Mesenchymal stem cell (in vitro differentiated cells and primary cell): ENCODE data around the gene MAN1C1.

Experiments
- DNase-seq: peaks from one replicate; pipeline ENCODE4 v3.0.0-alpha.2; 2013
- H2AFZ ChIP-seq: one replicate; pipeline ENCODE4 v1.6.1; 2013; ENCODE audit warnings: low read depth, mild to moderate bottlenecking, control low read depth, inconsistent platforms, low read length, moderate library complexity
- H2AK5ac ChIP-seq: 2 replicates; pipeline ENCODE4 v1.6.1; 2013; ENCODE audit warnings: low read length, moderate library complexity, mild to moderate bottlenecking, inconsistent platforms; ENCODE audit not compliant: severe bottlenecking
- H2BK120ac ChIP-seq: one replicate; pipeline ENCODE4 v1.6.1; 2013; ENCODE audit warnings: low read depth, mild to moderate bottlenecking, inconsistent platforms, low read length, moderate library complexity
- H2BK12ac ChIP-seq, 2 experiments: one replicate each; pipeline ENCODE4 v1.6.1; 2013; ENCODE audit warnings: inconsistent platforms in 2 of 2, low read length in 2 of 2, mild to moderate bottlenecking in 2 of 2, moderate library complexity in 2 of 2, control low read depth in 1 of 2
- H2BK15ac ChIP-seq: one replicate; pipeline ENCODE4 v1.6.1; 2013; ENCODE audit warnings: mild to moderate bottlenecking, low read depth, inconsistent platforms; ENCODE audit not compliant: poor library complexity, severe bottlenecking
- H2BK5ac ChIP-seq: 2 replicates; pipeline ENCODE4 v1.6.1; 2013; ENCODE audit warnings: low read depth, mild to moderate bottlenecking, low read length, control low read depth, inconsistent platforms; ENCODE audit not compliant: poor library complexity, severe bottlenecking
- H3K14ac ChIP-seq, 2 experiments: one replicate each; pipeline ENCODE4 v1.6.1; 2013; ENCODE audit warnings: inconsistent platforms in 2 of 2, low read length in 2 of 2, control low read depth in 1 of 2, mild to moderate bottlenecking in 1 of 2, moderate library complexity in 1 of 2
- H3K18ac ChIP-seq, 2 experiments: one replicate each; pipeline ENCODE4 v1.6.1; 2013; ENCODE audit warnings: inconsistent platforms in 2 of 2, low read length in 2 of 2, control low read depth in 1 of 2, low read depth in 1 of 2, mild to moderate bottlenecking in 1 of 2
- H3K23ac ChIP-seq, 2 experiments: one replicate each; pipeline ENCODE4 v1.6.1; 2013; ENCODE audit warnings: inconsistent platforms in 2 of 2, low read length in 2 of 2, mild to moderate bottlenecking in 2 of 2, moderate library complexity in 2 of 2, control low read depth in 1 of 2
- H3K27ac ChIP-seq: 2 replicates; pipeline ENCODE4 v1.5.1; 2013; ENCODE audit warnings: mild to moderate bottlenecking, moderate library complexity, low read length, control low read depth, inconsistent platforms; ENCODE audit not compliant: poor library complexity, severe bottlenecking
- H3K27me3 ChIP-seq, 2 experiments: 2 replicates each; pipeline versions ENCODE4 v1.6.1 to v1.7.0; 2013; ENCODE audit warnings: low read length in 2 of 2, mild to moderate bottlenecking in 2 of 2, moderate library complexity in 2 of 2, control low read depth in 1 of 2, inconsistent platforms in 1 of 2; ENCODE audit not compliant: control insufficient read depth in 1 of 2, insufficient read depth in 1 of 2
- H3K36me3 ChIP-seq, 2 experiments: 2 replicates each; pipeline versions ENCODE4 v1.6.1 to v1.7.0; 2013; ENCODE audit warnings: low read length in 2 of 2, control low read depth in 1 of 2, inconsistent platforms in 1 of 2, low read depth in 1 of 2, mild to moderate bottlenecking in 1 of 2; ENCODE audit not compliant: insufficient read depth in 2 of 2, control insufficient read depth in 1 of 2
- H3K4ac ChIP-seq, 2 experiments: one replicate each; pipeline ENCODE4 v1.6.1; 2013; ENCODE audit warnings: inconsistent platforms in 2 of 2, low read length in 2 of 2, mild to moderate bottlenecking in 2 of 2, moderate library complexity in 2 of 2, control low read depth in 1 of 2, low read depth in 1 of 2
- H3K4me1 ChIP-seq: 2 replicates; pipeline ENCODE4 v1.6.1; 2013; ENCODE audit warnings: low read depth, low read length, control low read depth; ENCODE audit not compliant: control insufficient read depth, insufficient read depth
- H3K4me2 ChIP-seq: 2 replicates; pipeline ENCODE4 v1.6.1; 2013; ENCODE audit warnings: low read length, mild to moderate bottlenecking, inconsistent platforms; ENCODE audit not compliant: poor library complexity, severe bottlenecking
- H3K4me3 ChIP-seq, 2 experiments: 2 replicates each; pipeline versions ENCODE4 v1.5.1 to v1.7.0; 2013; ENCODE audit warnings: low read length in 2 of 2, mild to moderate bottlenecking in 2 of 2, control low read depth in 1 of 2, low read depth in 1 of 2; ENCODE audit not compliant: insufficient read depth in 1 of 2
- H3K79me1 ChIP-seq: replicated peaks from 2 replicates; pipeline ENCODE4 v1.6.1; 2013; ENCODE audit warnings: mild to moderate bottlenecking, control low read depth, low read length, inconsistent platforms; ENCODE audit not compliant: poor library complexity, severe bottlenecking
- H3K9ac ChIP-seq: 2 replicates; pipeline ENCODE4 v1.7.0; 2013; ENCODE audit warnings: mild to moderate bottlenecking, low read length, moderate library complexity
- H3K9me3 ChIP-seq: 2 replicates; pipeline ENCODE4 v1.7.0; 2013; ENCODE audit warnings: mild to moderate bottlenecking, low read length; ENCODE audit not compliant: control insufficient read depth
- H4K8ac ChIP-seq: one replicate; pipeline ENCODE4 v1.6.1; 2013; ENCODE audit warnings: inconsistent platforms, mild to moderate bottlenecking, low read length, moderate library complexity
- H4K91ac ChIP-seq: one replicate; pipeline ENCODE4 v1.6.1; 2013; ENCODE audit warnings: mild to moderate bottlenecking, low read length, inconsistent platforms
- WGBS: methylation state at CpG from one replicate; pipeline ENCODE4 v1.1.7; 2013; ENCODE audit warnings: mixed read lengths; 5-methylcytosine and 5-hydroxymethylcytosine counted together

Gene MAN1C1

DNA sequence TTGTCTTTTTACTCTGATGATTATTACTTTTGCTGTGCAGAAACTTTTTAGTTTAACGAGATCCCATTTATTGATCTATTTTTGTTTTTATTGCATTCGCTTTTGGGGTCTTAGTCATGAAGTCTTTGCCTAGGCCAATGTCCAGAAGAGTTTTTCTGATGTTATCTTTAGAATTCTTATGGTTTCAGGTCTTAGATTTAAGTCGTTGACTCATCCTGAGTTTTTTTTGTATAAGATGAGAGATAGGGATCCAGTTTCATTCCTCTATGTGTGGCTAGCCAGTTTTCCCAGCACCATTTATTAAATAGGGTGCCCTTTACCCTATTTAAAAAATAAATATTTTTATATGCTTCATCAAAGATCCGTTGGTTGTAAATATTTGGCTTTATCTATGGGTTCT lies 13.2 kb downstream of the MAN1C1 start:
- Histone ChIP-seq H2BK120ac (no peak overlapping the region), H3K27ac (no peak overlapping the region), H3K9me3 (no peaks in the 10 kb centered on the region), H2BK12ac (no peak overlapping the region), H2AFZ (no peak overlapping the region), H4K91ac (no peak overlapping the region), H3K23ac (no peak overlapping the region), H3K4me2 (no peak overlapping the region), H2BK5ac (no peak overlapping the region), H3K4me1 (no peaks in the 10 kb centered on the region), H3K27me3 (no peaks in the 10 kb centered on the region), H3K14ac (no peak overlapping the region), H3K36me3 (peaks cover 0 to 4% of the 10 kb centered on the region in 2 experiments), H2AK5ac (no peak overlapping the region), H3K4me3 (no peak overlapping the region), H3K9ac (no peak overlapping the region), H4K8ac (no peak overlapping the region), H2BK15ac (no peak overlapping the region), H3K4ac (no peak overlapping the region), H3K18ac (no peak overlapping the region), H3K79me1 (no peaks in the 10 kb centered on the region)
- DNase-seq: no peak
- 82% methylated on average over 3 of the region's 4 CpGs for WGBS

DNA sequence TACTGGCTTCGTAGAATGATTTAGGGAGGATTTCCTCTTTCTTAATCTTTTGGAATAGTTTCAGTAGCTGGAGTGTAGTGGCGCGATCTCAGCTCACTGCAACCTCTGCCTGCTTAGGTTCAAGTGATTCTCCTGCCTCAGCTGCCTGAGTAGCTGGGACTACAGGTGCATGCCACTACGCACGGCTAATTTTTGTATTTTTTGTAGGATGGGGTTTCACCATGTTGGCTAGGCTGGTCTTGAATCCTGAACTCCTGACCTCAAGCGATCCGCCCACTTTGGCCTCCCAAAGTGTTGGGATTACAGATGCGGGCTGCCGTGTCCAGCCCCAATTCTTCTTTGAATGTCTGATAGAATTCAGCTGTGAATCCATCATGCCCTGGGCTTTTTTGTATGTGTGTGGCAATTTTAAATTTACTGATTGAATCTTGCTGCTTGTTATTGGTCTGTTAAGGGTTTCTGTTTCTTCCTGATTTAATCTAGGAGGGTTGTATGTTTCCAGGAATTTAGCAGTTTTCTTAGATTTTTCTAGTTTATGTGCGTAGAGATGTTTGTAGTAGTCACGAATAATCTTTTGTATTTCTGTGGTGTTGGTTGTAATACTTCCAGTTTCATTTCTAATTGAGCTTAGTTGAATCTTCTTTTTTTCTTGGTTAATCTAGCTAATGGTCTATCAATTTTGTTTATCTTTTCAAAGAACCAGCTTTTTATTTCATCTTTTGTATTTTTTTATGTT lies 15.3 kb downstream of the MAN1C1 start:
- no peak overlapping the region for H3K14ac ChIP-seq
- H3K27me3 ChIP-seq: no peaks in the 10 kb centered on the region
- no peak overlapping the region for H3K4me2 ChIP-seq
- H3K4me1 ChIP-seq: no peaks in the 10 kb centered on the region
- H2BK12ac ChIP-seq: no peak overlapping the region
- no peaks in the 10 kb centered on the region for H3K36me3 ChIP-seq
- H3K18ac ChIP-seq: no peak overlapping the region
- H3K79me1 ChIP-seq: no peaks in the 10 kb centered on the region
- H3K9me3 ChIP-seq: no peaks in the 10 kb centered on the region
- no peak overlapping the region for H2AFZ ChIP-seq
- H3K4ac ChIP-seq: no peak overlapping the region
- no peak overlapping the region for H3K27ac ChIP-seq
- DNase-seq: no peak
- no peak overlapping the region for H2BK15ac ChIP-seq
- H3K9ac ChIP-seq: peak overlapping the region; percentile 70
- WGBS: 92% methylated on average over 10 of the region's 11 CpGs
- no peak overlapping the region for H2BK120ac ChIP-seq
- no peak overlapping the region for H3K23ac ChIP-seq
- peak overlapping the region in 1 of 2 experiments; percentile 69 for H3K4me3 ChIP-seq
- no peak overlapping the region for H4K8ac ChIP-seq
- H4K91ac ChIP-seq: no peak overlapping the region
- no peak overlapping the region for H2AK5ac ChIP-seq
- no peak overlapping the region for H2BK5ac ChIP-seq

DNA sequence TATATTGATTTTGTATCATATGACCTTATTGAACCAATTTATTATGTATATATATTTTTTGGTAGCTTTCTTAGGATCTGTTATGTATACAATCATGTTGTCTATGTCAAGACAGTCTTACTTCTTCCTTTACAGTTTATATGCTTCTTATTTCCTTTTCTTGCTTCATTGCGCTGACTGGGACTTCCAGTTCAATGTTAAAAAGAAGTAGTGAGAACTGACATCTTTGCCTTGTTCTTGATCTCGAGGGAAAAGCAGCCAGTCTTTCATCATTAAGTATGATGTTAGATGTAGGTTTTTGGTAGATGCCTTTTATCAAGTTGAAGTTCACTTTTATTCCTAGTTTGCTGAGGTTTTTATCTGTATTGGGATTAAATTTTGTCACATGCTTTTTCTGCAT lies 17.5 kb downstream of the MAN1C1 start:
- no peak overlapping the region for H3K14ac ChIP-seq
- no peak overlapping the region for H2BK15ac ChIP-seq
- no peak overlapping the region for H2BK12ac ChIP-seq
- H4K91ac ChIP-seq: no peak overlapping the region
- no peak overlapping the region for H3K9ac ChIP-seq
- H3K27ac ChIP-seq: no peak overlapping the region
- H2BK5ac ChIP-seq: no peak overlapping the region
- H2AFZ ChIP-seq: no peak overlapping the region
- DNase-seq: no peak
- H3K4me3 ChIP-seq: no peak overlapping the region
- no peaks in the 10 kb centered on the region for H3K79me1 ChIP-seq
- no peak overlapping the region for H3K4ac ChIP-seq
- H4K8ac ChIP-seq: no peak overlapping the region
- H3K27me3 ChIP-seq: no peaks in the 10 kb centered on the region
- no peak overlapping the region for H3K18ac ChIP-seq
- no peak overlapping the region for H3K4me2 ChIP-seq
- no peak overlapping the region for H2BK120ac ChIP-seq
- no peak overlapping the region for H3K23ac ChIP-seq
- WGBS: 76% methylated on average over 2 of the region's 2 CpGs
- no peak overlapping the region for H2AK5ac ChIP-seq
- no peaks in the 10 kb centered on the region for H3K36me3 ChIP-seq
- no peaks in the 10 kb centered on the region for H3K9me3 ChIP-seq
- no peaks in the 10 kb centered on the region for H3K4me1 ChIP-seq

GRCh38 chr1:25634896-25635295 lies 18.3 kb downstream of the MAN1C1 start:
- WGBS: 30% methylated on average over 1 of the region's 2 CpGs
- no peak overlapping the region for H3K4ac ChIP-seq
- H4K8ac ChIP-seq: no peak overlapping the region
- no peaks in the 10 kb centered on the region for H3K9me3 ChIP-seq
- peaks cover 0 to 3% of the 10 kb centered on the region in 2 experiments for H3K27me3 ChIP-seq
- no peaks in the 10 kb centered on the region for H3K36me3 ChIP-seq
- no peak overlapping the region for H3K14ac ChIP-seq
- no peak overlapping the region for H3K4me2 ChIP-seq
- no peak overlapping the region for H3K4me3 ChIP-seq
- no peak overlapping the region for H3K18ac ChIP-seq
- H3K79me1 ChIP-seq: no peaks in the 10 kb centered on the region
- no peak overlapping the region for H2BK5ac ChIP-seq
- no peak overlapping the region for H2BK120ac ChIP-seq
- H3K27ac ChIP-seq: no peak overlapping the region
- H3K4me1 ChIP-seq: no peaks in the 10 kb centered on the region
- DNase-seq: no peak
- H2AK5ac ChIP-seq: no peak overlapping the region
- no peak overlapping the region for H3K9ac ChIP-seq
- H3K23ac ChIP-seq: no peak overlapping the region
- no peak overlapping the region for H4K91ac ChIP-seq
- no peak overlapping the region for H2BK12ac ChIP-seq
- no peak overlapping the region for H2AFZ ChIP-seq
- no peak overlapping the region for H2BK15ac ChIP-seq
